ENCODE results near the gene ULK1.
"Not testable (repeated sequence)": the region's sequence is repeated elsewhere in the genome, so short reads cannot be mapped to it uniquely, and the experiment has no call there.

The ULK1 gene

GRCh38 chr12:131959116-131959515 is 64.7 kb downstream of the ULK1 start:
- Histone ChIP-seq H3K4me3 (ENCODE audit: low read depth in 1 of 2, low read length in 2 of 2) (no peak overlapping the region), H3K4me1 (ENCODE audit: control insufficient read depth in 1 of 2, insufficient read depth in 2 of 2, low read length in 2 of 2) (peaks cover 0 to 6% of the 10 kb centered on the region in 2 donors), H3K9me3 (ENCODE audit: control insufficient read depth in 1 of 2, low read length in 2 of 2) (no peaks in the 10 kb centered on the region), H3K27me3 (ENCODE audit: control insufficient read depth in 1 of 2, insufficient read depth in 2 of 2, low read length in 2 of 2) (no peaks in the 10 kb centered on the region), H3K27ac (ENCODE audit: low read depth, low read length) (no peak overlapping the region), H3K9ac (ENCODE audit: low read depth in 1 of 2, low read length in 2 of 2) (no peak overlapping the region), H3K36me3 (ENCODE audit: control insufficient read depth in 1 of 2, insufficient read depth in 2 of 2, low read length in 2 of 2) (peaks cover 0 to 6% of the 10 kb centered on the region in 2 donors)

- Histone ChIP-seq H3K4me3 (ENCODE audit: low read depth in 1 of 2, low read length in 2 of 2) (no peak overlapping the region), H3K27ac (ENCODE audit: low read depth, low read length) (no peak overlapping the region), H3K4me1 (ENCODE audit: control insufficient read depth in 1 of 2, insufficient read depth in 2 of 2, low read length in 2 of 2) (peaks cover 3 to 6% of the 10 kb centered on the region in 2 donors), H3K36me3 (ENCODE audit: control insufficient read depth in 1 of 2, insufficient read depth in 2 of 2, low read length in 2 of 2) (peaks cover 0 to 6% of the 10 kb centered on the region in 2 donors), H3K27me3 (ENCODE audit: control insufficient read depth in 1 of 2, insufficient read depth in 2 of 2, low read length in 2 of 2) (no peaks in the 10 kb centered on the region), H3K9ac (ENCODE audit: low read depth in 1 of 2, low read length in 2 of 2) (no peak overlapping the region), H3K9me3 (ENCODE audit: control insufficient read depth in 1 of 2, low read length in 2 of 2) (no peaks in the 10 kb centered on the region)
These were observed 65.5 kb downstream of the ULK1 start for GRCh38 chr12:131959641-131960589.

- not testable (repeated sequence) for H3K9me3 ChIP-seq (ENCODE audit: control insufficient read depth in 1 of 2, low read length in 2 of 2); H3K36me3 ChIP-seq (ENCODE audit: control insufficient read depth in 1 of 2, insufficient read depth in 2 of 2, low read length in 2 of 2); H3K4me3 ChIP-seq (ENCODE audit: low read depth in 1 of 2, low read length in 2 of 2); H3K27ac ChIP-seq (ENCODE audit: low read depth, low read length); H3K27me3 ChIP-seq (ENCODE audit: control insufficient read depth in 1 of 2, insufficient read depth in 2 of 2, low read length in 2 of 2); H3K4me1 ChIP-seq (ENCODE audit: control insufficient read depth in 1 of 2, insufficient read depth in 2 of 2, low read length in 2 of 2); H3K9ac ChIP-seq (ENCODE audit: low read depth in 1 of 2, low read length in 2 of 2)
These were observed 66.3 kb downstream of the ULK1 start for GRCh38 chr12:131960590-131961325.

- not testable (repeated sequence) for H3K4me3 ChIP-seq (ENCODE audit: low read depth in 1 of 2, low read length in 2 of 2); H3K4me1 ChIP-seq (ENCODE audit: control insufficient read depth in 1 of 2, insufficient read depth in 2 of 2, low read length in 2 of 2); H3K27ac ChIP-seq (ENCODE audit: low read depth, low read length); H3K9me3 ChIP-seq (ENCODE audit: control insufficient read depth in 1 of 2, low read length in 2 of 2); H3K36me3 ChIP-seq (ENCODE audit: control insufficient read depth in 1 of 2, insufficient read depth in 2 of 2, low read length in 2 of 2); H3K9ac ChIP-seq (ENCODE audit: low read depth in 1 of 2, low read length in 2 of 2); H3K27me3 ChIP-seq (ENCODE audit: control insufficient read depth in 1 of 2, insufficient read depth in 2 of 2, low read length in 2 of 2)
These were observed 66.9 kb downstream of the ULK1 start for GRCh38 chr12:131961328-131961727.

- peaks cover 0 to 3% of the 10 kb centered on the region in 2 donors for H3K4me1 ChIP-seq (ENCODE audit: control insufficient read depth in 1 of 2, insufficient read depth in 2 of 2, low read length in 2 of 2)
- no peak overlapping the region for H3K27ac ChIP-seq (ENCODE audit: low read depth, low read length)
- peaks cover 0 to 6% of the 10 kb centered on the region in 2 donors for H3K36me3 ChIP-seq (ENCODE audit: control insufficient read depth in 1 of 2, insufficient read depth in 2 of 2, low read length in 2 of 2)
- H3K9ac ChIP-seq (ENCODE audit: low read depth in 1 of 2, low read length in 2 of 2): no peak overlapping the region
- no peak overlapping the region for H3K4me3 ChIP-seq (ENCODE audit: low read depth in 1 of 2, low read length in 2 of 2)
- no peaks in the 10 kb centered on the region for H3K9me3 ChIP-seq (ENCODE audit: control insufficient read depth in 1 of 2, low read length in 2 of 2)
- no peaks in the 10 kb centered on the region for H3K27me3 ChIP-seq (ENCODE audit: control insufficient read depth in 1 of 2, insufficient read depth in 2 of 2, low read length in 2 of 2)
These were observed 67.6 kb downstream of the ULK1 start for GRCh38 chr12:131962069-131962468.

- Histone ChIP-seq H3K27me3 (ENCODE audit: control insufficient read depth in 1 of 2, insufficient read depth in 2 of 2, low read length in 2 of 2) (no peaks in the 10 kb centered on the region), H3K9me3 (ENCODE audit: control insufficient read depth in 1 of 2, low read length in 2 of 2) (no peaks in the 10 kb centered on the region), H3K4me1 (ENCODE audit: control insufficient read depth in 1 of 2, insufficient read depth in 2 of 2, low read length in 2 of 2) (peaks cover 0 to 3% of the 10 kb centered on the region in 2 donors), H3K36me3 (ENCODE audit: control insufficient read depth in 1 of 2, insufficient read depth in 2 of 2, low read length in 2 of 2) (peaks cover 0 to 6% of the 10 kb centered on the region in 2 donors), H3K9ac (ENCODE audit: low read depth in 1 of 2, low read length in 2 of 2) (no peak overlapping the region), H3K4me3 (ENCODE audit: low read depth in 1 of 2, low read length in 2 of 2) (no peak overlapping the region), H3K27ac (ENCODE audit: low read depth, low read length) (no peak overlapping the region)
These were observed 69.0 kb downstream of the ULK1 start for GRCh38 chr12:131963381-131963780.

- peaks cover 0 to 6% of the 10 kb centered on the region in 2 donors for H3K36me3 ChIP-seq (ENCODE audit: control insufficient read depth in 1 of 2, insufficient read depth in 2 of 2, low read length in 2 of 2)
- peaks cover 0 to 3% of the 10 kb centered on the region in 2 donors for H3K4me1 ChIP-seq (ENCODE audit: control insufficient read depth in 1 of 2, insufficient read depth in 2 of 2, low read length in 2 of 2)
- H3K27me3 ChIP-seq (ENCODE audit: control insufficient read depth in 1 of 2, insufficient read depth in 2 of 2, low read length in 2 of 2): no peaks in the 10 kb centered on the region
- no peaks in the 10 kb centered on the region for H3K9me3 ChIP-seq (ENCODE audit: control insufficient read depth in 1 of 2, low read length in 2 of 2)
- H3K9ac ChIP-seq (ENCODE audit: low read depth in 1 of 2, low read length in 2 of 2): no peak overlapping the region
- H3K4me3 ChIP-seq (ENCODE audit: low read depth in 1 of 2, low read length in 2 of 2): no peak overlapping the region
- no peak overlapping the region for H3K27ac ChIP-seq (ENCODE audit: low read depth, low read length)
These were observed 70.7 kb downstream of the ULK1 start for GRCh38 chr12:131965073-131965472.

GRCh38 chr12:131971226-131971625 is 76.8 kb downstream of the ULK1 start:
- H3K27me3 ChIP-seq (ENCODE audit: control insufficient read depth in 1 of 2, insufficient read depth in 2 of 2, low read length in 2 of 2): no peaks in the 10 kb centered on the region
- no peak overlapping the region for H3K9ac ChIP-seq (ENCODE audit: low read depth in 1 of 2, low read length in 2 of 2)

More at GRCh38 chr12:131971226-131971625, 76.8 kb downstream of the ULK1 start:
- Histone ChIP-seq H3K9me3 (ENCODE audit: control insufficient read depth in 1 of 2, low read length in 2 of 2) (no peaks in the 10 kb centered on the region), H3K4me3 (ENCODE audit: low read depth in 1 of 2, low read length in 2 of 2) (no peak overlapping the region), H3K27ac (ENCODE audit: low read depth, low read length) (no peak overlapping the region), H3K4me1 (ENCODE audit: control insufficient read depth in 1 of 2, insufficient read depth in 2 of 2, low read length in 2 of 2) (no peaks in the 10 kb centered on the region), H3K36me3 (ENCODE audit: control insufficient read depth in 1 of 2, insufficient read depth in 2 of 2, low read length in 2 of 2) (no peaks in the 10 kb centered on the region)
